Endothelial cell of umbilical vein (primary cell): ENCODE results near the gene SLC35F2. TPM values are rescaled to one million over a fixed set of nuclear protein-coding genes. Genes with fewer than 3 reads are reported as not detected.

Source experiments
- BruUV-seq: library from RNA; stranded (reverse); fragments of 400-500 nt; replicated peaks from 2 replicates; lab custom pipeline; 2021; lab: Mats Ljungman, UMichigan
- CTCF ChIA-PET: fragments of 300-600, 350-600 bp; sonication (Branson Sonifier 250); formaldehyde crosslinking; loops from one replicate; lab custom pipeline; 2021; ENCODE audit warnings: antibody characterized with exemption, inconsistent platforms; lab: Charles Lee
- POLR2A ChIA-PET: fragments of 300-600, 350-600 bp; sonication (Branson Sonifier 250); formaldehyde crosslinking; loops from one replicate; lab custom pipeline; 2021; ENCODE audit warnings: antibody characterized with exemption, inconsistent platforms; lab: Charles Lee
- DNase-seq: peaks from one replicate; pipeline ENCODE4 v3.0.0-alpha.2; 2011; ENCODE audit warnings: low read depth, low spot score
- FAIRE-seq: peaks from 2 replicates; lab custom pipeline; 2011; peaks lifted over from hg19 to GRCh38; lab: Jason Lieb, UNC
- H2AFZ ChIP-seq: 2 replicates; pipeline ENCODE4 v1.6.0; 2012; ENCODE audit warnings: low read depth, low read length, control low read depth, inconsistent platforms
- H3K27ac ChIP-seq: 2 replicates; pipeline ENCODE4 v1.5.1; 2011; ENCODE audit warnings: low read depth, mild to moderate bottlenecking, control low read depth, low read length, moderate library complexity; ENCODE audit not compliant: insufficient read depth
- H3K27me3 ChIP-seq, 2 experiments: 2 replicates each; pipeline versions ENCODE4 v1.6.0 to v1.6.1; 2011; ENCODE audit warnings: low read length in 2 of 2, mixed read lengths in 1 of 2; ENCODE audit not compliant: control insufficient read depth in 2 of 2, insufficient read depth in 2 of 2
- H3K36me3 ChIP-seq, 2 experiments: 2 replicates in 1 of 2; 3 replicates in 1 of 2; pipeline ENCODE4 v1.5.1; 2011; ENCODE audit warnings: low read length in 2 of 2, mild to moderate bottlenecking in 1 of 2, moderate library complexity in 1 of 2; ENCODE audit not compliant: control insufficient read depth in 2 of 2, insufficient read depth in 2 of 2; ENCODE audit errors: extremely low read depth in 1 of 2
- H3K4me1 ChIP-seq: 3 replicates; pipeline ENCODE4 v1.5.1; 2011; ENCODE audit warnings: mild to moderate bottlenecking, low read length; ENCODE audit not compliant: control insufficient read depth, insufficient read depth; ENCODE audit errors: extremely low read depth
- H3K4me2 ChIP-seq: 2 replicates; pipeline ENCODE4 v1.6.1; 2011; ENCODE audit warnings: low read length, control low read depth, mixed read lengths; ENCODE audit not compliant: insufficient read depth
- H3K4me3 ChIP-seq, 3 experiments: fragments of 200-600 bp in 1 of 3; sonication (generic), shearing (Covaris generic) in 1 of 3; replicated peaks in 1 of 3; 2 replicates each; pipeline ENCODE4 v1.5.1; 2011 to 2016; ENCODE audit warnings: control low read depth in 3 of 3, low read length in 3 of 3, mild to moderate bottlenecking in 2 of 3, inconsistent platforms in 1 of 3, low read depth in 1 of 3, moderate library complexity in 1 of 3; ENCODE audit not compliant: insufficient read depth in 1 of 3
- H3K79me2 ChIP-seq: 2 replicates; pipeline ENCODE4 v1.6.0; 2012; ENCODE audit warnings: low read length, inconsistent platforms; ENCODE audit not compliant: control insufficient read depth, insufficient read depth
- H3K9ac ChIP-seq: replicated peaks from 2 replicates; pipeline ENCODE3; 2011; ENCODE audit warnings: low read length, control low read depth; ENCODE audit not compliant: insufficient read depth; ENCODE audit errors: extremely low read depth
- H3K9me1 ChIP-seq: replicated peaks from 3 replicates; pipeline ENCODE4 v1.6.0; 2011; ENCODE audit warnings: mild to moderate bottlenecking, low read length; ENCODE audit not compliant: control insufficient read depth, insufficient read depth; ENCODE audit errors: extremely low read depth
- H3K9me3 ChIP-seq: replicated peaks from 2 replicates; pipeline ENCODE4 v1.5.1; 2012; ENCODE audit warnings: low read length, inconsistent platforms; ENCODE audit not compliant: control insufficient read depth, insufficient read depth
- H4K20me1 ChIP-seq: replicated peaks from 2 replicates; pipeline ENCODE3; 2011; ENCODE audit warnings: mild to moderate bottlenecking, low read length; ENCODE audit not compliant: control insufficient read depth, insufficient read depth; ENCODE audit errors: extremely low read depth
- CTCF ChIP-seq, 2 donors: IDR thresholded peaks; 1 replicate in 1 of 2; 2 replicates in 1 of 2; pipeline ENCODE4 v1.5.1; 2011; ENCODE audit warnings: low read length in 2 of 2, mild to moderate bottlenecking in 2 of 2, moderate library complexity in 2 of 2, control low read depth in 1 of 2, inconsistent platforms in 1 of 2, low read depth in 1 of 2; ENCODE audit not compliant: insufficient read depth in 1 of 2; ENCODE audit errors: extremely low read depth in 1 of 2
- EZH2 ChIP-seq: IDR thresholded peaks from 2 replicates; pipeline ENCODE4 v1.6.1; 2012; ENCODE audit warnings: borderline replicate concordance, low read depth, mild to moderate bottlenecking, moderate library complexity, low read length, inconsistent platforms; ENCODE audit not compliant: severe bottlenecking
- FOS ChIP-seq: IDR thresholded peaks from 2 replicates; pipeline ENCODE4 v1.6.1; 2011; ENCODE audit warnings: mild to moderate bottlenecking, low read length, moderate library complexity, borderline replicate concordance; ENCODE audit not compliant: insufficient read depth
- GATA2 ChIP-seq: IDR thresholded peaks from 2 replicates; pipeline ENCODE4 v1.7.0; 2011; ENCODE audit warnings: low read depth, mild to moderate bottlenecking, moderate library complexity, mixed read lengths, low read length; ENCODE audit not compliant: insufficient read length, insufficient read depth
- JUN ChIP-seq: IDR thresholded peaks from 2 replicates; pipeline ENCODE4 v1.6.1; 2011; ENCODE audit warnings: borderline replicate concordance, low read depth; ENCODE audit not compliant: insufficient read length, insufficient read depth
- MAX ChIP-seq: IDR thresholded peaks from 2 replicates; pipeline ENCODE4 v1.6.1; 2011; ENCODE audit not compliant: insufficient read depth, insufficient read length
- MYC ChIP-seq: IDR thresholded peaks from one replicate; pipeline ENCODE4 v1.6.1; 2011; ENCODE audit warnings: mild to moderate bottlenecking, low read depth, low read length
- POLR2A ChIP-seq: IDR thresholded peaks from 2 replicates; pipeline ENCODE4 v1.6.1; 2012; ENCODE audit warnings: low read depth, mild to moderate bottlenecking, control low read depth, low read length
- POLR2AphosphoS5 ChIP-seq: IDR thresholded peaks from 2 replicates; pipeline ENCODE4 v1.6.1; 2012; ENCODE audit warnings: low read depth, mild to moderate bottlenecking, control low read depth, low read length, moderate library complexity; ENCODE audit not compliant: insufficient read depth
- dilution Hi-C: fragments of 300-500 bp; cut with MboI; formaldehyde crosslinking; loops from one replicate; pipeline ENCODE4 v1.15.0; 2019; ENCODE audit warnings: low sequenced_read_pairs; ENCODE audit not compliant: extremely low pct_ligation_motif_present
- intact Hi-C: fragments of 100-400 bp; cut with micrococcal nuclease; formaldehyde crosslinking; loops from one replicate; pipeline ENCODE4 v1.10.0; 2022
- polyA plus RNA-seq, 4 experiments: library from polyadenylated mRNA; depleted of rRNA in 3 of 4; stranded (reverse) in 3 of 4; unstranded in 1 of 4; fragments of >200 nt; gene quantifications; 2 replicates each; pipeline versions ENCODE4 v1.2.1 to v1.2.3, GENCODE V29; 2011 to 2012; ENCODE audit warnings: missing spikeins in 1 of 4
- total RNA-seq: library from RNA; stranded (reverse); gene quantifications from 2 replicates; pipeline ENCODE4 v1.2.3, GENCODE V29; 2021

SLC35F2 gene
- total and polyA plus RNA-seq, 2 donors (not counting 3 experiments of a cell fraction or from before 2014, with no cell fraction given) = 41.0 to 59.7 TPM

- no peaks in the 10 kb centered on the region for H3K4me1 ChIP-seq
- H4K20me1 ChIP-seq = no peaks in the 10 kb centered on the region
- no peak for TF ChIP-seq CTCF (IDR thresholded peaks at IDR 0.05; ENCODE audit: extremely low read depth in 1 of 2, insufficient read depth in 1 of 2, low read depth in 1 of 2, low read length in 2 of 2)
- no peak for TF ChIP-seq JUN
- no peak for TF ChIP-seq GATA2
- TF ChIP-seq FOS = no peak
- TF ChIP-seq POLR2AphosphoS5 = no peak
- no peak for TF ChIP-seq MAX
- TF ChIP-seq MYC = no peak
- TF ChIP-seq POLR2A = no peak
- TF ChIP-seq EZH2 = no peak
- no peak for DNase-seq
- no peak for FAIRE-seq
- H3K9me3 ChIP-seq = no peaks in the 10 kb centered on the region
- no peaks in the 10 kb centered on the region for H3K27me3 ChIP-seq
- intact Hi-C loops = no loop called here
- H3K9me1 ChIP-seq = no peaks in the 10 kb centered on the region
- H3K4me2 ChIP-seq = no peak overlapping the region
- no peak overlapping the region for H3K27ac ChIP-seq
- no peak overlapping the region for H3K4me3 ChIP-seq
- dilution Hi-C loops = no loop called here
- H2AFZ ChIP-seq = no peak overlapping the region
- CTCF ChIA-PET = no interaction called here
- H3K9ac ChIP-seq = no peak overlapping the region
- H3K79me2 ChIP-seq = no peaks in the 10 kb centered on the region
- POLR2A ChIA-PET = interaction anchor here (0.7 kb wide), 1 partner anchor 39 kb away, joined by 3 read pairs; no protein-coding TSS in a partner anchor
- H3K36me3 ChIP-seq = no peaks in the 10 kb centered on the region
- no TSS peak for BruUV-seq
Measured at GRCh38 chr11:107776062-107776461, 82.5 kb downstream of the SLC35F2 start.
